ACHN (cell line): Measurements from ENCODE around the gene ANKRD13C.
"Not testable (repeated sequence)": the region's sequence is repeated elsewhere in the genome, so short reads cannot be mapped to it uniquely, and the experiment has no call there.

Experiments used
- DNase-seq: peaks from one replicate; pipeline ENCODE4 v3.0.0-alpha.2; 2015
- in situ Hi-C: cut with HindIII; loops from 2 replicates; pipeline ENCODE4 v1.10.0; 2017; ENCODE audit warnings: low sequenced_read_pairs, low pct_ligation_motif_present, low pct_unique_long_range_greater_than_20kb

The ANKRD13C gene

GRCh38 chr1:70354332-70355110 is at the start of gene ANKRD13C:
TSS of gene ANKRD13C (minus strand) at chr1:70354722. CDS start at chr1:70354408, 314 bp downstream.
- in situ Hi-C loops: no loop called here
- peak; percentile 95 for DNase-seq

- in situ Hi-C loops: no loop called here
- no peak for DNase-seq
Measured at GRCh38 chr1:70403759-70404158, 49.2 kb upstream of the ANKRD13C start.

GRCh38 chr1:70401974-70402373 is 47.5 kb upstream of the ANKRD13C start:
- DNase-seq: no peak
- in situ Hi-C loops: no loop called here

- in situ Hi-C loops: no loop called here
- DNase-seq: no peak
Measured at GRCh38 chr1:70400335-70400734, 45.8 kb upstream of the ANKRD13C start.

- in situ Hi-C loops: no loop called here
Measured at GRCh38 chr1:70397013-70397412, 42.5 kb upstream of the ANKRD13C start.

GRCh38 chr1:70396607-70397006 is 42.1 kb upstream of the ANKRD13C start:
- DNase-seq: no peak
- in situ Hi-C loops: no loop called here

More at GRCh38 chr1:70397013-70397412, 42.5 kb upstream of the ANKRD13C start:
- DNase-seq: no peak

- in situ Hi-C loops: no loop called here
- DNase-seq: no peak
Measured at GRCh38 chr1:70392626-70393025, 38.1 kb upstream of the ANKRD13C start.

GRCh38 chr1:70387507-70387906 is 33.0 kb upstream of the ANKRD13C start:
- DNase-seq: no peak
- in situ Hi-C loops: no loop called here

- no peak for DNase-seq
- in situ Hi-C loops: no loop called here
Measured at GRCh38 chr1:70386121-70386520, 31.6 kb upstream of the ANKRD13C start.

GRCh38 chr1:70385477-70385876 is 31.0 kb upstream of the ANKRD13C start:
- DNase-seq: no peak
- in situ Hi-C loops: no loop called here

- in situ Hi-C loops: no loop called here
- DNase-seq: no peak
Measured at GRCh38 chr1:70384542-70384941, 30.0 kb upstream of the ANKRD13C start.

- no peak for DNase-seq
- in situ Hi-C loops: no loop called here
Measured at GRCh38 chr1:70383483-70383882, 29.0 kb upstream of the ANKRD13C start.

- peak; percentile 16 for DNase-seq
- in situ Hi-C loops: no loop called here
Measured at GRCh38 chr1:70382682-70383081, 28.2 kb upstream of the ANKRD13C start.

GRCh38 chr1:70376196-70376595 is 21.7 kb upstream of the ANKRD13C start:
- in situ Hi-C loops: no loop called here
- DNase-seq: no peak

GRCh38 chr1:70373580-70373979 is 19.1 kb upstream of the ANKRD13C start:
- in situ Hi-C loops, DNase-seq: not testable (repeated sequence)

GRCh38 chr1:70372426-70372825 is 17.9 kb upstream of the ANKRD13C start:
- in situ Hi-C loops: no loop called here
- DNase-seq: no peak

GRCh38 chr1:70371586-70371985 is 17.1 kb upstream of the ANKRD13C start:
- DNase-seq, in situ Hi-C loops: not testable (repeated sequence)

- DNase-seq, in situ Hi-C loops: not testable (repeated sequence)
Measured at GRCh38 chr1:70367397-70367796, 12.9 kb upstream of the ANKRD13C start.

GRCh38 chr1:70366997-70367396 is 12.5 kb upstream of the ANKRD13C start:
- in situ Hi-C loops, DNase-seq: not testable (repeated sequence)

GRCh38 chr1:70366425-70366952 is 12.0 kb upstream of the ANKRD13C start:
- DNase-seq, in situ Hi-C loops: not testable (repeated sequence)
